ENCODE measurements around the gene EXOC6B. TPM values are rescaled to one million over a fixed set of nuclear protein-coding genes. Genes with fewer than 3 reads are reported as not detected.

EXOC6B gene
- polyA plus RNA-seq, 1 donor: 11.3 TPM

DNA sequence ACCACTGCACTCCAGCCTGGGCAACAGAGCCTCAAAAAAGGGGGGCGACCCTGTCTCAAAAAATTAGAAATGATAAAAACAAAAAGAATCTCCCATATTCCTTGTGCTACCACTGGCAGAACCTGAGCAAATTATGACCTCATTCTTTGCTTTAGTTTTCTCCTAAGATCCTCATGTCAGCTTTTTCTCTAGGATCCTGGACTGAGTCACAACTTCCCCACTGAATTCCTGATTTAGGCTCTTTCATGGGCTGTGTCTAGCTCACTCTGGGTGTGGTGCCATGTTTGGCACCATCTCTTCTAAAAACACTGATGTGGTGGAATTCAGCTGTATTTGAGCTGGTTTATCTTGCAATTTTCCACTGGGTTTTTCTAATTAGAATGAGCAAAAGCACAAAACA is 37.1 kb downstream of the EXOC6B start:
- DNase-seq: no peak

DNA sequence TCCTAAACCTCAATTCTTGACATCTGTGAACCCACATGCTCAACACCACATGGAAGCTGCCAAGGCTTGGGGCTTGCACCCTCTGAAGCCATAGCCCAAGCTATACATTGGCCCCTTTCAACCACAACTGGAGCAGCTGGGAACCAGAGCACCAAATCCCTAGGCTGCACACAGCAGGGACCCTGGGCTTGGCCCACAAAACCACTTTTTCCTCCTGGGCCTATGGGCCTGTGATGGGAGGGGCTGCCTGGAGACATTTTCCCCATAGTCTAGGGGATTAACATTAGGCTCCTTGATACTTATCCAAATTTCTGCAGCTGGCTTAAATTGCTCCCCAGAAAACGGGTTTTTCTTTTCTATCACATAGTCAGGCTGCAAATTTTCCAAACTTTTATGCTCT is 40.3 kb downstream of the EXOC6B start:
- DNase-seq: no peak

DNA sequence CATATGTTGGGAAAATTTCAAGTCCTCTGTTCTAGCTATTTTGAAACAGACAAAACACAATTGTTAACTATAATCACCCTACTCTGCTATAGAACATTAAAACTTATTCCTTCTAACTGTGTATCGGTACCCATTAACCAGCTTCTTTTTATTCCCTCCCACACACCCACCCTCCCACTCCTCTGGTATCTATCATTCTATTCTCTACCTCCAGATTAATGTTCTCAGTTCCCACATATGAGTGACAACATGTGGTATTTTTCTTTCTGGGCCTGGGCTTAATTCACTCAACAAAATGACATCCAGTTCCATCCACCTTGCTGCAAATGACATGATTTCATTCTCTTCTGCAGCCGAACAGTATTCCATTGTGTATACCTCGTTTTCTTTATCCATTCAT is 43.3 kb downstream of the EXOC6B start:
- no peak for DNase-seq

DNA sequence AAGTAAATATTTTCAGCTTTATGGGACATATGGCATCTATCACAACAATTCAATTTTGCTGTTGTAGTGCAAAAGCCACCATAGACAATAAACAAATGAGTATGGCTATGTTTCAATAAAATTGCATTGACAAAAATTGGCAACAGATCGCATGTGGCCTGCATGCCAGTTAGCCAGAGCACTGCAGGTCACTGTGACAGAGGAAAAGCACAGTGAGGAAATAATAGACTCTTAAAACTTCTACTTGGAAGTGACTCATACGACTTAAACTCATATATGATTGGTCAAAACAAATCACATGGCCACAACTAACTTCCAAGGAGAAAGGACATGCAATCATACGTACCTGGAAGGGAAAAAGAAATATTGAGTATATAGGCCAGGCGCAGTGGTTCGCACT is 44.4 kb downstream of the EXOC6B start:
- DNase-seq: no peak

DNA sequence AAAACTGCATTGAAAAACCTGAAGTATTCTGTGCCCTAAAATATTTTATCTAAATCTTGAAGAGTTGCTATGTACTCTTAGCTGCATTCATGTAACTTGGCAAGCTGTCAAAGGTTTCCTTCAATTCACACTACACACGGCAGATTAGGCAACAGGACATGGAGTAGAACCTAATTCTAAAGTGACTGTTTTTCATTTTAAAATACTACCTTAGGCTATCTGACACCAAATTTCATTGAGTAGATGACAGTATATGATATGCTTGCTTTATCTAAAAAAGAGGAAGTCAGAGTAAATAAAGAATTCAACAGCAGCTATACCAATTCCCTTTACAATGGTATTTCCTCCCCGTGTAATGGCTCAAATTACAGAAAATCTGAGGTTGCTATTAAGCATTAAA is 45.4 kb downstream of the EXOC6B start:
- no peak for DNase-seq

DNA sequence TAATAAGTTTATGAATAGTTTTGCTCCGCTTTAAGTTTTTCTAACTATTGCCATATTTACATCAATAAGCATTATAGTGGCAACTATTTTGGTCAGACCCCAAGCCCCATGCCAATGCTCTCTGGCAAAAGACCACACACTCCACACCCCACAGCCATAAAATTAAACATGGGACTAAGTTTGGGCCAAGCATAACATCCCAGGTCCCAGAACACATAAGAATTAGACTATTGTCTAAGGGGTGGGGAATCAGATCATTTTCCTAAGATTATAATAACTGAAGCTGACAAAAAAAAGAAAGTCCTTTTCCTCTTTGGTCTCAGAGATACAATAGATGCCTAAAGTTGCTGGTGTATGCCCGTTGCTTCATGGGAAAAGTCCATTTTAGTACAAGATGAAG is 46.3 kb downstream of the EXOC6B start:
- no peak for DNase-seq

DNA sequence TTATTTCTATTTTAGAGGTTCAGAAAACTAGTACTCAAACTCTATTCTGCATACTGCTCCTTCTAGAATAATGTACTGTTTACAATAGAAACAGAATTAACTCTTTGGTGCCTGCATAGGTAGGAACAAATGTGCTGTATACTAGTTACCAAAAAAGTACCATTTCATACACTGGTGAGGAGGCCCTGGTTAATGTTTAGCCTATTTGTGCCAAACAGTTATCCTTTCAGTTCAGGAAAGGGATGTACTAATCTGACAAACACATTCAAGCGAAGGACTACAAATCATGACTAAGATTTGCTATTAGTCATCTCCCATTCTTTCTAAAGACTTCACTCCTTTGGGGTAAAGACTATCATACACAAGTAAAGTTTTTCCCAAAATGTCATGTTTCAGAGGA is 47.4 kb downstream of the EXOC6B start:
- no peak for DNase-seq

DNA sequence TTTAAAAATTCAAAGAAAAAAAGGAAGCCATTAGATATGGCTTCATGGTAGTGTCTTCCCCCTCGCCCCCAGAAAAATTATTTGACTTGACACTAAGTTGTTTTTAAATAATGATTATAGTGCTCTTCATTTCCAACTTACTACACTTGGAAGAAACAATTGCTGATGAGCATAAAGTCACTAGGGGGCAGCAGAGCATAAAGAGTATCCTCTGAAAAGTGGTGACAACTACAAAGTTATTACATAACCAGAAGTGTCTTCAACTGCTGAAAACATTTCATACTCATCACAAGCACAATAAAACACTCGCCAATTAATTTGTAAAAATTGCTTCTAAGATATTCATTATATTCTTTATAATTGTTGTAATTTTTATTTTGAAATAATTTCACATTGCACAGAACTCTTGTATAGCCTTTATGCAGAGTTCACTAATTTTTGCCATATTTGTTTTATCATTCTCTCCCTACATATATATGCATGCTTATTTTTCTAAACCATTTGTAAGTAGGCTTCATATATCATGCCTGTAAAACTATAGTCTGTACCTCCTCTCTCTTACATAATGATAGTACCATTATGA is 54.9 kb downstream of the EXOC6B start:
- DNase-seq: peak; percentile 60

DNA sequence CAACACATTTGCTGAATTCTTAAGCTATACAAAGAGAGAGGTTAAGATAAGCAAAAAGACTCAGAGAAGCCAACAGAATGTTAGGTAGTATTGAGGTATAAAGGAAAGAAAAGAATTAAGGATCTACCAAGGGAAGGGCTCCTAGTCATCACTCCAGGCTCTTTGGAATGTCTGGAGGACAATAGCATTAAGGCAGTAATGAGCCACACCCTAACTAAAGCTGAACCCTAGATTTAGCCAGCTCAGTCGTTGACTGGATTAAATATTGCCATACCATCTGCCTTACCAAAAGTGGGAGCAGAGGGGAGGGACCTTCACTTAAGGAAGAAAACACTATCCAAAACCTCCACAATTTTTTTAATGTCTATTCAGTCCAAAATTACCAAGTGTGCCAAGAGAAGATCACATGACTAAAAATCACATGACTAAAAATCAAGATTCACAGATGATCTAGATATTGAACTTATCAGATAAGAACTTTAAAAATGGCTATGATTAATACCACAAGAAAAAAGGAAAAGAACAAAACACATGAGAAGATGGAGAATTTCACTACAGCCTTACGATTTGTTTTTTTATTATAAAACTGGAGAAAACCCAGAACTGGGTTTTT is 59.7 kb downstream of the EXOC6B start:
- DNase-seq: no peak

DNA sequence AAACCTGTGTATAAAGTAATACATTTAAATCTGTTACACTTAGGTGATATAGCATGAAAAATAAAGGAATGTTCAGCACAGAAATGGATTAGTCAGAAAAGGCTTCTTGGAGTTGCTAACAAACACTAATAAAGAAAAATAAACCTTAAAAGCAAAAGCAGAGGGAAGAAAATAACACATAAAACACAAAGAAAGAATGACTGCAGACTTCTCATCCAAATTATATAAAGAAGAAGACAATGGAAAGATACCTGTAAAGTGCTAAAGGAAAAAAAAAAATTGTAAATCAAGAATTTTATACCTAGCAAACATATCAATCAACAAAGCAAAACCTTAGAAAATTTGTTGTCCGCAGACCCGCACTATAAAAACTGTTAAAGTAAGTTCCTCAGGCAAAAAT is 63.6 kb downstream of the EXOC6B start:
- no peak for DNase-seq

DNA sequence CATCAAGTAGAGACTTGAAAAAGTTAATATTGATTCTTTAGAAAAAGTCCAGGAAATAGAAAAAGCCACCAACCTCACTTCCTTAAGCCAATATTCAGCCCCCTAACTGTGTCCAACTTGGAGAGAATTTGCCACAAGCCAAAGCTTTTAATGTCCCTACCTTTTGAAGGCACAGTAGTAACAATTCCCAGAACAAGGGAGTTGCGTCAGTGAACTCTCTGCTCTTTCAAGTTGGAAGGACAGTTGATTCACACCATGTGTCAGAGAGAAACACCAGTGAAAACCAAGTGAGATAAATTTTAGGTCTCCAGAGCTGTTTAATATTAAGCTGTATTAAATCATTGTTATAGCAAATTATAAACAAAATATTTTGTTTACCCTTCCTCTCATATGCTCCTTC is 66.1 kb downstream of the EXOC6B start:
- DNase-seq: no peak

DNA sequence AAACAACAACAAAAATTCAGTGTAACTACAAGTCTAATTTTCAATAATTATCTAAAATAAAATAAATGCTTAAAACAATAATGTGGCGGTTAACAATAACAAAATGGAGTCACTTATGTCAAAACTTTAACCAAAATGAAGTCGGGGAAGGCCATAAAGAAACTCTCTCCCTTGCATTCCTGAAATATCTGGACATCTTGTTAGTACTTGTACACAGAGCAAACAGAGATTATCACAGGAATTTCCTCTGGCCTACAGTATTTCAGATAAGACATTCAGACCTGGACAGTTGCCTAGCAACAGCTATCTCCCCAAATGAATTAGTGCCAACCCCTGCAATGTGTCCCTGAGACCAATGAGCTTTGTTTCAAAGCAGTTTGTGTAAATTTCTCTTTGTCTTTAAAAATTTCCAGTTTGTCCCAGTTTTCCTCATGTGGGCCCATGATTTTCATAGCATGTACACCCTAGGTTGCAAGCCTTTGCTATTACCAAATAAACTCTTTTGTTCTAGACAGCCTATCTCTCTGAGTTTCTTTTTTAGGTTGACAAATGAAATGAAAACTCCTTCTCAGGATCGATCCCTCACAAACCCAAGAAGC is 68.6 kb downstream of the EXOC6B start:
- DNase-seq: no peak

DNA sequence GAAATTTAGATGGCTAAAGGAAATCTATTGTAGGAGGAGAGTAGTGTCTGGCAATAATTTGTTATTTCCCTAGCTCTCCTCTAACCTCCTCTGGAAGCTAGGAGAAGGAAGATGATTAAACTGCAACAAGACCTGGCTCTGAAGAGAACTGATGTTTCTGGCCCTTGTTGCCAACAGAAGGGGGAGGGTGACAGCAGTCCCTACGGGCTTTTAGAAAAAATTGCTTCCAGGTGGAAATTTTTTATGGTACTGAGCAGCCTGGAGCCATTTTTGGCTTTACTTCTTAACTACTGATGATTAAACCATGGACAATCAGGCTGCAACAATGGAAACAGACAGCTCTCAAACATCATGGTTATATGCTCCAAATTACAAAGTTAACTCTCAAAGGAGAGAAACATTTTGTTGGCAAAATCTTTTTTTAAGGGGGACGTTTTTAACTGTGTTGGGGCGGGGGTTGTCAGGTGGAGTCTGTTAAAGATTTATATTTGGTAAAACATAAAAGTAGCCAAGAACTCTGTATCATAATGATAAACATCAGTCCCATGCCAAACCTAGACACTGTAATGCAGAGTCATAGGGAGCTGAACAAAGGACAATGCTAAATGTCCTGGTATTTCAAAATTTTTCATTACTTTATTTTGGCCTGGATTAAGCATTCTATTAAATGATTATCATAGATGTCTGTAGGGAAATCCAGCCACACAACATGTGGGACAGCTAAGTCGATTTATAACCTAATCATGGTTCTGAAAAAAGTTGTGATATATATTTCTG is 70.0 kb downstream of the EXOC6B start:
- DNase-seq: peak; percentile 56

DNA sequence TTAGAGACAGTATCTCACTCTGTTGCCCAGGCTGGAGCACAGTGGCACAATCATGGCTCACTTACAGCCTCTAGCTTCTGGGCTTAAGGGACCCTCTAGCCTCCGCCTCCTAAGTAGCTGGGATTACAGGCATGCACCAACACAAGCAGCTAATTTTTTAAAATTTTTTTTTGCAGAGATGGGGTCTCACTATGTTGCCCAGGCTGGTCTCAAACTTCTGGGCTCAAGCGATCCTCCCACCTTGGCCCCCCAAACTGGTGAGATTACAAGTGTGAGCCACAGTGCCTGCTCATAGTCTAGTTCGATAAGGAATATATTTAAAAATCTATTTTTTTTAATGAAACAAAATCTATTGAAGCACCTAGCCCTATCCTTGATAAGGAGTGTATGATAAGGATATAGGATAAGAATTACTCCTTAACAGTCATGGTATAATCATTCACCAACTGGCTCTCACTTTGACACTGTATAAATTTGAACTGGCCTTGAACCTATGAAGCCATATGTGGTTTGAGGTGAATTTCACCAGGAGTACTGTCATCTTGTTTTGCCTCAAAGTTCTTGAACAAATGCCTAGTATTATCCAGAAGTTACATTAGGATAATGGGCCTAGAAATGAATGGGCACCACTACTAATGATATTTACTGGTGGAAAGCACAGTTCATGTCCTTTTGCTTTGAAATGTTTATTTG is 71.1 kb downstream of the EXOC6B start:
- DNase-seq: no peak

DNA sequence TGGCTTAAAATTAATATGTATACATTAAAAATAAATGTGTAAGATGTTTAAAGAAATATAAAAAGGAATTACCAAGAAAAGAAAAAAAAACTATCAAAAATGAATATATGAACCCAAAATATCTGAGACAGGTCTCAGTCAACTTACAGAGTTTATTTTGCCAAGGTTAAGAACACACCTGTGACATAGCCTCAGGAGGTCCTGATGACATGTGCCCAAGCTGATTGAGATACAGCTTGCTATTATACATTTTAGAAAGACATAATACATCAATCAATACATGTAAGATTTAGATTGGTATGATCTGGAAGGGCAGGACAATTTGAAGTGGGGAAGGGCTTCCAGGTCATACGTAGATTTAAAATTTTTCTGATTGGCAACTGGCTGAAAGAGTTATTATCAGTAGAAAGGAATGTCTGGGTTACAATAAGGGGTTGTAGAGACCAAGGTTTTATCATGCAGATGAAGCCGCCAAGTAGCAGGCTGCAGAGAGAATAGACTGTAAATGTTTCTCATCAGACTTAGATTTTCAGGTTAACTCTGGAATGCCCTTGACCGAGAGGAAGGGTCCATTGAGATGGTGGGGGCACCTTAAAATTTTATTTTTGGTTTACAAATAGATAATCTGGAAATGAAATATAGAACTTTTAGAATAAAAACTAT is 74.7 kb downstream of the EXOC6B start:
- DNase-seq: no peak

DNA sequence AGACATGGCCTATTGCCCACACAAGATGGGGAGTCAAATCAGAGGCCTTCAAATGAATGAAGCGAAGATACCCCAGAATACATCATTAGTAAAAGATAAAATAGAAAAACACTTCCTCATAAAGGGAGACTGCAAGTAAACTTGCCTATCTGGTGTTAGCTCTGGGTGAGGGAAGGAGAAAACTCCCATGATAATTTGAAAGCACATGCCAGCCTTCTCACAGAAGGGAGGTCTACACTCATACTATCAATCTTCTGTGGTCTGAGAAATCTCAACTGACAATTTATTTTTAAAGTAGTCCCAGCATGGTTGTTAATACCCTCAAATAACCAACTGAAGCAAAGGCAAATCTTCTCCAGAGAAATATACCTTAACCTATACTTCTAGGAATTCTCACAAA is 75.4 kb downstream of the EXOC6B start:
- no peak for DNase-seq

DNA sequence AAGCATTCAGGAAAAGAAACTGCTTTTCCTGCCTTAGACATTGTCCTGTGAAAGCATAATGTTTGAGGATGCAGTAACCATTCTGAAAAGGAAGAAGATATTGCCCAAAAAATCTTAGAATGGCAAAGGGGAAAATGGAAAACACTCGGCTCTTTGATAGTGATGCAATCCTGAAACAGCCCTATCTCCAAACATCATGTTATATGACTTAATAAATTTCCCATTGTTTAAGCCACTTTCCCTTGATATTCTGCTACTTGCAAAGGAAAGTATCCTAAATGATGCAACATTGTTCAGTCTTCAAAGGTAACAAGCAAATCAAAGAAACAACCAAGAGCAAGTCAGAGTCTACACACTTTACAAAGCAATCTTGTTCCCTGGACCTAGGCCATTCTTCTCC is 78.5 kb downstream of the EXOC6B start:
- no peak for DNase-seq

DNA sequence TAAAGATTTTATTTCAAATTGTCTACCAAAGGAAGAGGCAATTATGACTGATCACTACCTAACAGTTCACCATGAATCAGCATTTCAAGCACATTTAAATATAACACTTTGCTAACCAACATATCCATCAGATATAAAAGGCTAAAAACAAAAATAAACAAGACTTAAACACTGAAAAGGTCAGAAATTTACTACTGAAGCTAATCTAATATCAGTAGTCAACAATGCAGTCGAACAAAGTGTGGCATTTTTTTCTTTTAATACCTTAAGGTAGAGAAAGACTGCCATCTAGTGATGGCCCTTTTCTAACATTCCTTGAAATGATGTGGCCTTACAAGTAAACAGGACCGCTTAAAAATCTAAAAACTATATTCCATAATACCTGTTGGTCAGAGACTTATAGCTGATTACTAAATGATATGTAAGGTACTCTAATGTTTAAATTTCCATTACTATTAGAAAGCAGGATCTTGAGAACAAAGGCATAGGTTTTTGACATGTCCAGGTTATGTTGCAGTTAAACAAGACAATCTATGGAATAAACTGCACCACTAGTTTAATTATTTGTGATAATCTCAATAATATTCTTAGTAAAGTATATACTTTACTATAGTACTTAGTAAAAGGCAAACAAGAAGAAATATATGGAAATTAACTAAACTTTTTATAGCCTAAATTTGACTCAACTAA is 80.0 kb downstream of the EXOC6B start:
- DNase-seq: peak; percentile 66

DNA sequence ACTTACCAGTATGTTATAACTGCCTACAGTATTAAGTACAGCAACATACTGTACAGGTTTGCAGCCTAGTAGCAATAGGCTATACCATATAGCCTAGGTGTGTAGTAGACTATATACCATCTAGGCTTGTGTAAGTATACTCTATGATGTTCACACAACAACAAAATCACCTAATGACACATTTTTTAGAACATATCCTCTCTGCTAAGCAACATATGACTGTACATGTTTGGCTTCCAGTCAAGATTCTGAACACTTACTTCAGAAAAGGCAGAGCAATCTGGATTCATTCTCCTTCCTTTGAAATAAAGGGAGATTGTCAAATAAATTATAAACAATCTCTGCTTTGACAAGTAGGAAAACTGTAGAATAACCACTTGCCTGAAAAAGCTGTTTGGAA is 81.8 kb downstream of the EXOC6B start:
- DNase-seq: no peak

DNA sequence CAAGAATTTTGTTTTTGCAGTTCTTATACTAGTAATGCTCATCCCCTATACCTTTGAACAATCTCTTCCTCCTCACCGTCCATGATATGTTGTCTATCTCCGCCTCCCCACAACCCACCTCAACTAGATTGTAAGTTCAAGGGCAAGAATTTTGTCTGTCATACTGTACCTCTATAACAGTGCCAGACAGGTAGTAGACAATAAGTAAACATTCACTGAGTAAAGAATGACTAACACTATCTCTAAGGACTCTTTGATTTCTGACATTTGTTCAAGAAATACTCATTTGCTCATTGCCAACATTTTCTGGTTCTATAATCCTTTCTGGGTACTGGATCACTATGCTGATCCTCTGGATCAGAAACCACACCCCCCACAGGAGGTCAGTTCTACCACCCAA is 82.4 kb downstream of the EXOC6B start:
- DNase-seq: no peak

DNA sequence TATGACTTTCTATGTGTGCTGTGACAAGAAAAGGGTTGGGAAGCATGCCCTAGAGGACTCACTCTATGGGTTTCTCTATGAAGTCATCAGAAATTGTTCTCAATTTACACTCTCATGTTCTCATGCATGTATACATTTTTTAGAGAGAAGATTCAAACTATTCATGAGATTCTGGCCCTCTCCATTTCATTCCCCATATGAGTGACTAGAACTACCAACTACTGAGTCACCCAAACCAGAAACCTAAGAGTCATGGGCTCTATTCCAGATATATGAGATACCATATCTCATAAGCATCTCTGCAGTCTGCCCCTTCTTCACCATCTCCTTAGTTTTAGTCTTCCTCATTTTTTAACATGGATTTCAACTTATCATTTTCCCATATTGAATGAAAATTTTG is 87.7 kb downstream of the EXOC6B start:
- DNase-seq: no peak

DNA sequence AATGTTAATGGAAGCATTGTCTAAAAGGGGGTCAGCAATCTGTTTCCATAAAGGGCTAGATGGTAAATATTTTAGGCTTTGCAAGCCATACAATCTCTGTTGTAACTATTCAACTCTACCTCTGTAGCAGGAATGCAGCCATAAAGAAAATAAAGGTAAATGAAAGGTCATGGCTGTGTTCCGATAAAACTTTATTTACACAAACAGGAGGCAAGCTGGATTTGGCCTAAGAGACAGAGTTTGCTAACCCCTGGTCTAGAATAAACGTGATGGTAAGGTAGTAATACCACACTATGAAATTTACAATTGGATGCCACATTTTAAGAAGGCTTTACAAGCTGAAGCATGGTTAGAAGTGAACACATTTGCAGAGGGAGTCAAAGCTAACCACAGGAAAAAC is 91.4 kb downstream of the EXOC6B start:
- DNase-seq: no peak
